ENCODE measurements around the gene PLAGL1.
A peak's percentile ranks its signal among the peaks of the same experiment; 100 is the strongest.
"Not testable (repeated sequence)": the region's sequence is repeated elsewhere in the genome, so short reads cannot be mapped to it uniquely, and the experiment has no call there.

The PLAGL1 gene

DNA sequence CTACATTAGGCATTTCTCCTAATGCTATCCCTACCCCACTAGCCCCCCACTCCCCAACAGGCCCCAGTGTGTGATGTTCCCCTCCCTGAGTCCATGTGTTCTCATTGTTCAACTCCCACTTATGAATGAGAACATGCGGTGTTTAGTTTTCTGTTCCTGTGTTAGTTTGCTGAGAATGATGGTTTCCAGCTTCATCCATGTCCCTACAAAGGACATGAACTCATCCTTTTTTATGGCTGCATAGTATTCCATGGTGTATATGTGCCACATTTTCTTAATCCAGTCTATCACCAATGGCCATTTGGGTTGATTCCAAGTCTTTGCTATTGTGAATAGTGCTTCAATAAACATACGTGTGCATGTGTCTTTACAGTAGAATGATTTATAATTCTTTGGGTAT, 1.6 kb upstream of the PLAGL1 start:
- not testable (repeated sequence) for DNase-seq (ENCODE audit: low read depth in 3 of 3)

DNA sequence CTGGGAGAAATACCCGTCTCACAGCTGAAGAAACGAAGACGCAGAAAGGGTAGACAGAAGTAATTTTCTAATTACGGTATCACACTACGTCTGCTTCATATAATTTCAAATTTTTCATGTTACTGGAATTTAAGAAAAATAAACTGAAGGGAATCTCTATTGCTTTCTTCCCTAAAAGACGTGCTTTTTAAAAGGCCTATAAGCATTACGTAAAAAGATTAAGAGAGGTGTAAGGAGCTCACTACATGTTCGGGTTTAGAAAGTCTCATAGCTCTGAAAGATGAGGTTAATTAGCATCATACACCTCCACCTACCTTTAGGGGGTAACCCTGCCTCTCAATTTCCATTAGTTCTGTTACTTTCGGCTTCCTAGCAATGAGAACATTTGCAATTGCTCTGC, 787 bp upstream of the PLAGL1 start:
- no peak for DNase-seq (ENCODE audit: low read depth in 3 of 3)

DNA sequence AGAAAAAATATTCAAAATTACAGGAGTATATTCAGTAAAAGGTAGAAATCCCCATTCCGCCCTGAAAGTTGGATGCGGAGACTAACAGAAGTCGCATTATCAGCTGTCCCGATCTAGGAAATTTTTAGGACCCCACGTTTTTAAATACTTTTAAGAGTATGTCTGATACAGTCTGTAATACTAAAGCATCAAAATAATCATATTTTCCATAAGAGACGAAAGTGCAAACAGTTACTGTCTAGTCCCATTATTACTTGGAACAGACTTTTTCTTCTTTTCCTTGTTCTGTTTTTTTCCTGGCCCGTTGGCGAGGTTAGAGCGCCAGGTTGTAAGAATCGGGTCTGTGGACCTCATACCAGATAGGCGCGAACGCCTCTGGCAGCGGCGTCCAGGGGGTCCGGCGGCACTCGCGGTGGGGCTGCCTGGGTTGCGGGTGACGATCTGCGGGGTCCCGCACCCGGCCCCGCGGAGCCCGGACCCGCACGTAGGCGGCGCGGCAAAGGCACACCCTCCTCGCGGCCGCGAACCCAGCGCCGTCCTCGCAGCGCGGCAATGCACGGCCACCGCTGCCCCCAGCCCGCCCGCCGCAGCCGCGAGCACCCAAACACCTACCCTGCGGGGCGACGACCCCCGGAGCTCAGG, 460 bp downstream of the PLAGL1 start:
- peak in 1 of 3 experiments; percentile 6 for DNase-seq (ENCODE audit: low read depth in 3 of 3)

DNA sequence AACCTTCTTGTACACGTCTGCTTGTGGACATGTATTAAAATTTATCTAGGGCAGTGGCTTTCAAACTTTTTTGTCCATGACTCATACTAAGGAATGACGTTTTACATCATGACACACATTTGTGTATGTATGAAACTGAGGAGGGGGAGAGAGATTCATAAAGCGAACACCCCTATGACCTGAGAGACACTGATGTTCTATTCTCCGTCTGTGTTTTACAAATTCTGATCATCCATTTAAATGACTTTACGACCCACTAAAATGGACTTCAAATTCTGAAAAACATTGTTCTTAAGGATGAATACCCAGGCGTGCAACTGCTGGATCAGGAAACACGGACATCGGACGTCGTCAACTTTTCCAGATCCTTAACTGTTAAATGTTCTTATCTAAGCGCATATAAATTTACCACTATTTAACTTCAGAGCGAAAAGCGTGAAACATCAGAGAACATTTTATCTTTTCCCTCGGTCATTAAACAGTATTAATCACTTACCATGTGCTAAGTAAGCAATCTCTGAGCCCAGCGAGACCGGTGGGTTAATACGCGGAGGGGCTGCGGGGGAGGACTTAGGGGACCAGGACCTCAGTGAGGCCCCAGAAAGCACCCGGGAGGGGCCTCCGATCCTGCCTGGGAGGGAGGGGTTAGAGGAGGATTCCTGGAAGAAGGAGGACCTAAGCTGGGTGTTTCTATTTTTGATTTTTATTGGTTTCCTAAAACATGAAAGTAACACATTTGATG, 1.2 kb downstream of the PLAGL1 start:
- DNase-seq (ENCODE audit: low read depth in 3 of 3): no peak

DNA sequence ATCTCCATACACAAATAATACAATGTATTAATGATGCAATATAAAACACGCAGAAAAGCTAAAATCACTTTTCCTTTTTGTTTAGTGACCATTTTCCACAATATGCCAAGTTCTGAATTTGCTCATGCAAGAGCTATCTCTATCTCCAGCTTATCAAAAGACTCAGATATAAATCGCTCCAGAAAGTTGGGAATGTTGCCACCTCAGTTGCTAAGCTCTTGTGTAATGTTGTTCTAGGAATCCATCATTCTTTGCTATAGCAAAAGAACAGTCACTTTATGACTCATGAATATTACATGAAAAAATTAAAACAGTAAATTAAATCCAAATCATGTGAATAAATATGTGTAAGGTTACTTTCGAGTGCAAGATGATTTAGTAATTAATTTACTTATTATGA, 8.7 kb downstream of the PLAGL1 start:
- no peak for DNase-seq (ENCODE audit: low read depth in 3 of 3)

DNA sequence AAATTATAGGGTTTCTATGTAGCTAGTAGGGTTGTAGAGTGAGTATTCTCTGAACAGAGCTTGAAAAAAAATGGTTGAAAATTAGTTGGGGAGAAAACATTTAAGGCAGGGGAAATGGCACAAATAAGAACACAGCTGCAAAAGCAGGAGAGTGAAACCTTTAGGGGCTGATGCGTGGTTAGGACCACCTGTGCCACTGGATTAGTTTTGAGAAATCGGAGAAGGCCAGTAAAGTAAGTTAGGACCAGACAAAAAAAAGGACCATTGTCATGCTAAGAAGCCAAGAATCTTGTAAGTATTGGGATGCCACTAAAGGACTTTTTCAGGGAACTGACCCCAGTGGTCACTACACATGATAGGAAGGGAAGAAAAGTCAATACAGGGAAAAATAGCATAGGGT, 9.4 kb downstream of the PLAGL1 start:
- DNase-seq (ENCODE audit: low read depth in 3 of 3): no peak

DNA sequence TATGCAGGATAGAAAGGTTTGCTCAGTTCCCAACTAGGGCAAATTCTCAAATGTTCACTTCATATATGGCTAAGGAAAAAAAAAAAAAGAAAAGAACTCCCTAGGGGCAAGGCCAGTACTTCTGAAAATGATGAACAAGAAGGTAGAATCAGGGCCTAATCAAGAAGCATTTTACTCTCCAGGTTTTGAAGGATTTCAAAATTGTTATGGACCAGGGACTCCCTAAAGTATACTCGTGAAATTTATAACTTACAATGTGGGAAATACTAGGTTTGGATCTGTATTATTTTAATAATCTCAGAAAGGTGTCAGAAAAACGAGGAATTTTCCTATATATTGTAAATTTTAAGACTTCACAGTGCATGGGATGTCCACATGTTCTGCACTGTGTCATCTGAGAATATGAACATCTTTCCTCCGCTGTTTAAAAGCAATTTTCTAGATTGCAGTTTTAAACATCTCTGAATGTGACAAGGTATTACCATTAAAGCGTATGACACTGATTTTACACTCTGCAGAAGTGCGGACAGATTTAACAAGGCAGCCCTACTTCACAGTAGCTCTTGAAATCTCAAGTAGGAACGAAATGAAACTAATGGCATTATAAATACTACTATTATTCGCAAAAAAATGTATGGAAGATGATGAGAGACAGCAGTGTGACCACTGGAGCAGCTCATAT, 14.0 kb downstream of the PLAGL1 start:
- no peak for DNase-seq (ENCODE audit: low read depth in 3 of 3)

DNA sequence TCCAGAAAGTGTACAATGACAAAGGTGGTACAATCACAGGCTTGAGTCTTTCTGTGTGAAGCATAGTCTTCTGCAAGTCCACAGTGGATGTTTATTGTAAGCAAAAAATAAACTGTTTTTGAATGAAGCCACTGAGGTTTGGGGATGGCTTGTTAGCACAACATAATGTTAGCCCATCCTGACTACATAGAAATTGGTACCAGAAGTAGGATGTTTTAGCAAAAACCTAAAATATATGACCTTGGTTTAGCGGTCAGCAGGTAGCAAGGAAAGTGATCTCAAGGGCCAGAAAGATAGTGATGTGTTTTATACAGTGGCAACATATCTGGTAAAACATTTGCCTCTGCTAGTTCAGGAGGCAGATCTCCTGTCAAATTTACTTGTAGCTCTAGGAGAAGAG, 15.8 kb downstream of the PLAGL1 start:
- DNase-seq (ENCODE audit: low read depth in 3 of 3): no peak

DNA sequence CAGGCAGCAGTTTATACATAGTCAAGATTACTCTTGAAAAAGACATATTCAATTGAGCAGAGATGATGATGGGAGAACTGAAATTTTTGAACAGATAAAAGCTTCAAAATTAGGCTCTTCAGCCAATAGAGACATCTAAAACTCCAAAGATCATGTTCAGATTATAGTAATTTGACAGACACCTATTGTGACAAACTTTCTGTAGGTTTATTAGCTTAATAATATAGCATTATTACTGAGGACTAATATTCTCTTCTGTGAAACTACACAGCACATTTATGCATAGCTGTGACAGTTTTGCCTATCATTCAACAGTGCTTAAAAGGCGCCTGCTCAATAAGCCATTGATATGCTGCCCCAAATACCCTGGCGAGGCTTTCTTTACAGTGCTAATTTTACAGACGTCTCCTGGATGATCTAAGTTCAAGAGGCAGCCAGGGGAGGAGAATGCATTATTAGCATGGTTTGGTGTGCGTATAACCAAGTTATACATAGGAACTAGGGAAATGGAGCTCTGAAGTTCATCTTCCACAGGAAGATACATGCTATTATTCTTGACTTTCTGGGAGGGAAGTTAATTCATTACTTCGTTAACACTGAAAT, 21.5 kb downstream of the PLAGL1 start:
- no peak for DNase-seq (ENCODE audit: low read depth in 3 of 3)

DNA sequence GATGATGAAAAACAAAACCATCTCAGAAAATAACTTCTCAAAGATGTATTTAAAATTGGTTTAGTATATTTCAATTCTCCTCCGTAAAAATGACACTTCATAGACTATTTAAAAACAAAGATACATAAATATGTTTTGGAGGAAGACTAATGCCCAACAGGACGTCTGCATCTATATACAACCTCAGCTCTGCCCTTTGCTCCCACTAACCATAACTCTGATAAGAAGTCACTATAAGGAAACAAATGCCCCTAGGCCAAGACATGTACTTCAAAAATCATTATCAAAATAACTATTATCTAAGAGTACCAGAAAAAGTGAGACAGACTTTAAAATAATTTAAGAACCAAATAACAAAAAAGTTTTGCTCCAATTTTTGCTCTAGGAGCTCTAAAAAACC, 23.4 kb downstream of the PLAGL1 start:
- DNase-seq (ENCODE audit: low read depth in 3 of 3): no peak

DNA sequence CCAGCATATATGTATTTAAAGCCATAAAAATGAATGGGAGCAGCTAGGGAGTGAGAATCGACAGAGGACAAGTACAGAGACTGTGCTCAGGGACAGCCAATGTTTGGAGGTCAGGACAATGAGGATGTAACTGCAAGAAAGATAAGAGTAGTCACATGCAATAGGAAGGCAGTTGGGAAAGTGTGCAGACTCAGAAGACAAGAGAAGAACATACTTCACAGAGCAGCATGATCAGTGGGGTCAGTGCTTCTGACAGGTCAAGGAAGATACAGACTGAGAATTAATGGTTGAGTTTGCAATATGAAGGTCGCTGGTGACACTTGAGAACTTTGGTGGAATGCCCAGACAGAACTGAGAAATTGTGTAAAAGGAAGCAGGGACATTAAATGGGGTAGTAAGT, 25.1 kb downstream of the PLAGL1 start:
- no peak for DNase-seq (ENCODE audit: low read depth in 3 of 3)

DNA sequence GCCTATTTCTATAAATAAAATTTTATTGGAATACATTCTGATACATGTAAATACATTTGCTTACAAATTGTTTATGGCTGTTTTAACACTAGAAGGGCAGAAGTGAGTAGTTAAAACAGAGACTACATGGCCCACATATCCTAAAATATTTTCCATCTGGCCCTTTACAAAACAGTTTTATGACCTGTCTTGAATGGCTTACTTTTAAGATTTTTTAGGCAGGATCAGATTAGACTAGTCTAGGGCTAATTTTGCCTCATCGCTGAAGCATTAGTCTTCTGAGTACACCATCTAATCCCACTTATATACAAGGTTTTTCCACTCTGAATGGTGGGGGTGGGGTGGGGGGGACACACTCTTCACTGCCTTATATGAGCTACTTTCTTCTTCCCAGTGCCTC, 27.1 kb downstream of the PLAGL1 start:
- DNase-seq (ENCODE audit: low read depth in 3 of 3): no peak

DNA sequence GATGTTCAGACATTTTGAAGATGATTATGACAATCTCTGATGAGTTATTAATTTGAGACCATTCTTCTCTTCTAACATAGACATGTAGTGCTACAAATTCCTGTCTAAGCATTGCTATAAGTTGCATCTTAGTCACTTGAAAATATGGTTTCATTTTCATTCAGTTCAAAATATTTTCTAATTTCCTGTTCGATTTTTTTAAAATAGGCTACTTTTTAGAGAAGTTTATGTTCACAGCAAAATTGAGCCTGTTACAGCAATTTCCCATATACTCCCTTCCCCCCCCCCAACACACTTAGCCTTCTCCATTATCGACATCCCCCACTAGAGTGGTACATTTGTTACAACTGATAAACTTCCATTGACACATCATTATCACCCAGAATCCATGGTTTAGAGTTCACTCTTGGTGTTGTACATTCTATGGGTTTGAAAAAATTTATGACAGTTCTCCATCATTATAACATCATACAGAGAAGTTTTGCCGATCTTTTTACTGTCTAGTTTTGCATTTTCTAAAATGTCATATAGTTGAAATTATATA, 31.2 kb downstream of the PLAGL1 start:
- no peak for DNase-seq (ENCODE audit: low read depth in 3 of 3)

DNA sequence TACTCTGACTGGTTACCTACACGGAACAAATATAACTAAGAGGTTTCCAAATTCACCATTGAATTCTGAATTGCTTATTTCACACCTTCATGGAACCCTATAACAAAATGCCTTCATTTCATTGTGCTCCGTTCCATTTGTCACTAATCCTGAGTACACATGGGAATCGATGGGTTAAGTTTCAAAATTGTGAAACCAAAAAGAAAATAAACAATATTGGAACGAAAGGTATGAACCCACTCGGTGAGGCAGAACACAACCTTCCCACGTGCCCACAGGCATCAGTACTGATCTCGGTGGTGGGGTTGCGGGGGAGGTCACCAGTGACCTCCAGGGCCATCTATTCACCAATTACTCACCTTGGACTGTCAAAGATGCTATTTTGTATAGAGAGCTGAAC, 34.0 kb downstream of the PLAGL1 start:
- no peak for DNase-seq (ENCODE audit: low read depth in 3 of 3)

DNA sequence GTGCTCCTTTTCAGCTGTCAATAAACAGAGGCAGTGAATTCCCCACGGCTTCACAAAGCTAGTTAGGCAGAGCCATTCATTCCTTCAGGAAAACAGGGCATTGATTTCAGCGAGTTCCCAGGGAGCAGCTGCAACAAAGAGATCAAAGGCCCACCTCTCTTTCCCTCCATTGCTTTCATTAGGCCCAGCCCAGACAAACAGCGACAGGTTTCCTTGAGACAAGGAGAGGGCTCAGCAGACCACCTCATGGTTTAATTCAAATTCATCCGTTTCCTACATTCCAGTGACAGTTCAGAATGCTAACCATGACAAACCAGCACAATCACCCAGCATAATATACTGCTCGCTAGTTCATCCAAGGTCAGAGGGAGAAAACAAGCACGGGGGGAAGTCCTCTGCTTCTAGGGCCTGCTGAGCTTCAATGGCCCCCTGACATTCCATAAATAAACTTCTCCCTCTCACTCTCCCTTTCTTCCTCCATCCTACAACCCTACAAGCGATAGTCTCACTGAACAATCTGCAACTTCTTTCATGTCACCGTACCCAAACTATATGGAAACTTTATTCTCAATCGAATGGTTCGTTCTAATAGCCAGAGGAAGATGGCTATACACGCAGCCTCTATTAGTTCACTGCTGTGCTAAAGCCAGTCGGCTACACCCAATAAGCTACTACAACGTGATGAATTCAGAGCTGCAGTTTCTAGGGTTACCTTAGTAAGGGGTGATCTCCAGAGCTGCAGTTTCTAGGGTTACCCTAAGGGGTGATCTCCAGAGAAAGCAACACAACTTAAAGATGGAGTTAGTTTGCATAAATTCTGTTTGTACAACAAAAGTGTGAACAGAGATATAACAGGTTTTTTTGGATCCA, 34.7 kb downstream of the PLAGL1 start:
- DNase-seq (ENCODE audit: low read depth in 3 of 3): no peak

DNA sequence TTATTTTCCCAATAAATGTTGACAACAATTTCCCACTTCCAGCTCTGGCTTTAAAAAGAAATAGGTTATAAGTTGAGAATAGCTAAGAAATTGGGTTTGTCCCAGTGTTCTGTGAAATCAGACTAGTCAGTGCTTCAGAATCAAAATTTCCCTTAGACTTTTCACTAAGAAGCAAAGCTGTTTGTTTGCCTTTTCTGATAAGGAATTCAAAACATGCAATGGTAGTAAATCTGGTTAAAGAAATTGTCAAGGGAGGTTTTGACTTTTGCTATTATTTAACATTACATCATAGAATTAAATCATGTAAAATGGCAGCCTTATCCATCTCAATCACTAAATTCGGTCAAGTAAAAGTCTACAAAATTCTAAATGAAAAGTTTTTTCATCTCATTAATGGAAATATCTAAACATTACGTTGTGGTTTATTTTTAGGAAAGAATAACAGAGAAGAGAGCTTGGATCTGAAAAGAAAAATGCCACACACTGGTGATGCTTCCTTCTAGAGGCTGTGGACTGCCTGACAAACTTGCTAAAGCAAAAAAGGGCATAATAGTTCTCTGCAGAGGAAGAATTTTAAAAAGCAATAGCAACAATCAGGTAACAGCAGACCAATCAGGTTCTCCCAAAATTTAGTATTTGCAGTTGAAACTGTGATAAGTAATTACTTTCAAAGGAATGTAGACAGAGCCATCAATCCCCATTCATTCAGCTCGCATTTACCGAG, 36.4 kb downstream of the PLAGL1 start:
- no peak for DNase-seq (ENCODE audit: low read depth in 3 of 3)

DNA sequence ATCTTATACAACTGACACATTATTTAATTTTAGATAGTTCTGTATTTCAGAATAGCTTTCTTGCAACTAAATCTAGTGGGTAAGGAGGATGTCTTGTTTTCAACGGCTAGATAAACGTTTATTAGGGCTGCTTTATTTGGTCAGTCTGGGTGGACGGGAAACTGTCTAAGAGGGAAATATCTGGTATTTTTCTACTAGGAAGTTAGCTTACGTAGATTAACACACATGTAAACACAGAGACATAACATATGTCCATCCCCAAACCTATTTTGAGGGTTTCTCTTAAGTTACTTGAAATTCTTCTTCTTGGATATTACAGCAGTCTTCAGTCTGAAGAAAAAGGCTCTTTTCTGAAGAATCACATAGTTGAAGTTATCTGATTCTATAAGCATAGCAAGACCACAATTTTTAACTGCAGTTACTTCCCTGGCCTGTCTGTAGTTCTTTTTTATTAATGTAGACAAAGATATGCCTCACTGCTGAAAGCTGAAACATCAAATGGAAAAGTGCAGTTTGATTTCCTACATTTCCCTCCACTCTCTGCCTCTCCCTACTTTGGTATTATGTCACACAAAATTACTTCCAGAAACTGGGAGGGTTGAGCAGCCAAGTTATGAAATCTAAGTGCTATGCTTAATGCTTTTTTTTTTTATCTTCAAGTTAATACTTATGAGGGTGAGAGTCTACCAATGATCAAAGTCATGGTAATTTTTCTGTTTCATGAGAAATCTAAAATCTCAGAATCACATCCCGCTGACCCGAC, 37.4 kb downstream of the PLAGL1 start:
- DNase-seq (ENCODE audit: low read depth in 3 of 3): no peak

DNA sequence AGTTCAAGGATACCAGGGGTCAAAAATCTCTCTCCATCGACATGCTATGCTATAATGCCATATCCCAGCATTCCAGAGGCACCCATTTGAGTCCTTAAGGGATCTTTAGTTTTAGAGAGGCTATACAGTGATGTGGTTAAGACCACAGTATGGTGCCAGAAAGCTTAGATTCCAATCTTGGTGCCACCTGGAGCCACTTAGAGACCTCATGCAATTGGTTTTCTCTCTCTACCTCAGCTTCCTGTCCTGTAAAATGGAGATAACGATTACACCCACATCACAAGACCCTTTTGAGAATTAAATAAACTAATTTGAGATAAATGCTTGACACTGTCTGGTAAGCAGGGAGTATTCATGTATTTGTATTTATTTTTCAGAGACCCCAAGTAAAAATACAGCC, 39.0 kb downstream of the PLAGL1 start:
- DNase-seq (ENCODE audit: low read depth in 3 of 3): no peak

DNA sequence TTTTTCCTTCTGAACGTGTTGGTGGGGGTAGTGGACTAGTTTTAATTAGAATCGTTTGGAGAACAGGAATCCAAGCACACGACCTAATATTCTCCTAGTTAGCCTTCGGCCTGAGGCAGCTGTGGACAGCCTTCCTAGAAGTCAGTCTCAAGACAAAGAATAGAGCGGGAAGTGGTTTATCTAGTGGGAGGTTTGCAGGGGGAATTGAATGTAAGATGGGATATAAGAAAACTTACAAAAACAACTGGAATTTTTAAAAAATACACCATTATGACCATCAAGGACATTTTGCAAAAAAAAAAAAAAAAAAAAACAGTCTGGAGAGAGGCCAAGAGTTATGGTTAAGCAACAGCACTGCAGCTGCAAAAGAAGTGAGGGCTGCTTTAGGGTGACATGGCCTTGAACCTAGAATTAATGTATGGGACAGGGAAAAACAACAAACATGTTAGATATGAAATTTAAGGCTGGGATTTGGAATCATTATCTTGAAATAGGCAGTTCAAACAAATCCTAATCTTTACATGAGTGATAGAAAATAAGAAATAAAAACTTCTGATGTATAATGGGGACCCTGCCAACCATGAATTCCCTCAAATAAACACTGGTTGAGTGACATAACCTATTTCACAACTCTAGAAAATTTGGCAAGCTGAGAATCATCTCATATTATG, 40.2 kb downstream of the PLAGL1 start:
- DNase-seq (ENCODE audit: low read depth in 3 of 3): no peak
